ENCODE data around the gene DNAJC15.

- TF ChIP-seq POLR2A (IDR thresholded peaks at IDR 0.05; ENCODE audit: low read length) (no peak), GATA1 (IDR thresholded peaks at IDR 0.05; ENCODE audit: low read depth, low read length) (no peak)
These were observed 84.4 kb downstream of the DNAJC15 start for GRCh38 chr13:43107780-43108179.

Measured in erythroblast (primary cell).